Fibroblast of gingiva (primary cell): ENCODE results near the gene ITGAV.
A peak's percentile ranks its signal among the peaks of the same experiment; 100 is the strongest.

ENCODE experiments used
- DNase-seq: peaks from one replicate; pipeline ENCODE4 v3.0.0-alpha.2; 2011; ENCODE audit warnings: low read depth

The ITGAV gene

GRCh38 chr2:186670831-186671230 is 81.0 kb downstream of the ITGAV start:
- no peak for DNase-seq

- DNase-seq = no peak
Measured at GRCh38 chr2:186675380-186675779, 85.5 kb downstream of the ITGAV start.

GRCh38 chr2:186683341-186683740 is 93.5 kb downstream of the ITGAV start:
- DNase-seq = peak; percentile 23

- peak; percentile 86 for DNase-seq
Measured at GRCh38 chr2:186687807-186688211, 98.0 kb downstream of the ITGAV start.

DNA sequence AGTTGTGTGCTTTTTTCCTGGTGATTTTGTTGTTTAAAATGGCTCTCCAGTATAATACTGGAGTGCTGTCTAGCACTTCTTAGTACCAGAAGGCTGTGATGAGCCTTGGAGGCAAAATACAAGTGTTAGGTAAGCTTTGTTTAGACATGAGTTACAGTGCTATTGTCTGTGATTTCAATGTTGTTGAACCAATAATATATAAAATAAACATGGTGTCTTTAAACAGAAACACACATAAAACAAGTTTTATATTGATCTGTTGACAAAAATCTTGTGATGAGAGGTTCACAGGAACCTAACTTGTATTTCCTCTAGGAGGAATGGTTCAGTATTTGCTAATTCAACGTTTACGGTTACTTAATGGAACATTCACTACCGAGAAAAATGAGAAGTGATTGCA is 99.0 kb downstream of the ITGAV start:
- no peak for DNase-seq

- DNase-seq = no peak
Measured at GRCh38 chr2:186690786-186691185, 100.9 kb downstream of the ITGAV start.

- no peak for DNase-seq
Measured at GRCh38 chr2:186691231-186691630, 101.4 kb downstream of the ITGAV start.

GRCh38 chr2:186691900-186692299 is 102.0 kb downstream of the ITGAV start:
- no peak for DNase-seq

- DNase-seq = no peak
Measured at GRCh38 chr2:186693446-186693832, 103.6 kb downstream of the ITGAV start.

DNA sequence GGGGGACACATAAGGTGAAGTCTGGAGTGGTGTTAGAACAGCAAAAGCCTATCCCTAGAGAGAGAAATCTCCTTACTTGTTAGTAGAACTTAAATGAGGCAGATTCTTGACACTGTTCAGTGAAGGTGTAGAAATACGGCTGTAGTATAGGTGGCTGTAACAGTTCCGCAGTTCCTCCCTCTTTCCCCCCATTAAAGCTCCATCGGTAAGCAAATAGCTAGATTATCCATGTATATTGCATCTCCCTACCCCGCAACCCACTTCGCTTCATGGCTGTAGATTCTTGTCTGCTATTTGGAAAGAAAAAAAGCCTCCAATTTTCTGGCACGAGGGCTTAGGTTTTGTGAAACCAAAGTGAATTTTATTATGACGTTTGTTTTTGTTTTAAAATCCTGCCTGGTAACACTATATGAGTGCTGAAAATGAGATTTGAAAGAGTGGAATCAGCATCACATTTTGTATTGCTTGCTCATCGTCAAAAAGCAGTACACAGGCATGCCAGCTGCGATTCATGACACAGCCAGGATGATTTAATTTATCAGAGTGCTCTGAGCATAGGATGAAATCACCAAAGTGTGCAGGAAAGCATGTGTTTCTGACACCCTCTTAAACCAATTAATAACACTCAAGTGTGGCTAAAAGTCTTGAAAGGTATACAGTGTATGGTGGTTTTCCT is 105.4 kb downstream of the ITGAV start:
- DNase-seq = peak; percentile 85

DNA sequence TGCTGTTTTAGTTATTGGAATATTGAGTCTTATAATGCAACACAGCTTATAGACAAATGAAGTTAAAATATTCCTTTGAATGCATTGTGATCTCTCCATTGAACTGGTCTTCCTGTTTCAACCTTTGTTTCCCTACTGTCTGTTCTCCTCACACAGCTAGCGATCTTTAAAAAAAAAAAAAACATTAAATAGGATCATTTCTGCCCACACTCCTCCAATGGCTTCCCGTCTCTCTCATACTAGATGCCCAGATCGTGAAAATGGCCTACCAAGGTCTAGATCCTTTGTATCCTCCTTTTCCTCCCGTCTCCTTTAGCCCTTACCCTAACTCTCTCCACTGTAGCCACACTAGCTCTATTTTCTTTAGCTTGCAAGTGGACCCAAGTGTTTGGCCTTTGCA is 106.4 kb downstream of the ITGAV start:
- DNase-seq = no peak

DNA sequence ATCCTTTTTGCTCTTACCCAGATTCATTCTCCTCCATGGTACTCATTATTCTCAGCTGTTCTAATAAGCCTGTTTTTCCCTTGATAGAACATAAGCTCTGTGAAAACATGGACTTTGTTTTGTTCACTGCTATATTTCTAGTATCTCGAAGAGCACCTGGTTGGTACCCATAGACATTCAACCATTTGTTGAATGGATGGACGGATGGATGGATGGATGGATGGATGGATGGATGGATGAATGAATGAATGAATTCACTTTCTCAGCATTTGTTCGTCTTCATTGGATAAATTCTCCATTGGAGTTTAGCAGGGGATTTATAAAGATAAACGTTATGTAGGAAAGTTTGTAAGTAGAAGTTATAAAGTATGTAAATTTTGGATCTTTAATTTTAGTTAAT is 106.9 kb downstream of the ITGAV start:
- DNase-seq = no peak

GRCh38 chr2:186697536-186697935 is 107.7 kb downstream of the ITGAV start:
- no peak for DNase-seq

DNA sequence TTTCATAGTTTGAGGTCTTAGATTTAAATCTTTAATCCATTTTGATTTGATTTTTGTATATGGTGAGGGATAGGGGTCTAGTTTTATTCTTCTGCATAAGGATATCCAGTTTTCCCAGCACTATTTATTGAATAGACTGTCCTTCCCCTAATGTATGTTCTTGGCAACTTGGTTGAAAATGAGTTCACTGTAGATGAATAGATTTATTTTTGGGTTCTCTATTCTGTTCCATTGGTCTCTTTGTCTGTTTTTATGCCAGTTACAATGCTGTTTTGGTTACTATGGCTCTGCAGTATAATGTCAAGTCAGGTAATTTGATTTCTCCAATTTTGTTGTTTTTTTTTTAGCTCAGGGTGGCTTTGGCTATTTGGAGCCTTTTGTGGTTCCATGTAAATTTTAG is 109.9 kb downstream of the ITGAV start:
- no peak for DNase-seq

GRCh38 chr2:186702006-186702405 is 112.2 kb downstream of the ITGAV start:
- DNase-seq = no peak

- no peak for DNase-seq
Measured at GRCh38 chr2:186702501-186702900, 112.6 kb downstream of the ITGAV start.

DNA sequence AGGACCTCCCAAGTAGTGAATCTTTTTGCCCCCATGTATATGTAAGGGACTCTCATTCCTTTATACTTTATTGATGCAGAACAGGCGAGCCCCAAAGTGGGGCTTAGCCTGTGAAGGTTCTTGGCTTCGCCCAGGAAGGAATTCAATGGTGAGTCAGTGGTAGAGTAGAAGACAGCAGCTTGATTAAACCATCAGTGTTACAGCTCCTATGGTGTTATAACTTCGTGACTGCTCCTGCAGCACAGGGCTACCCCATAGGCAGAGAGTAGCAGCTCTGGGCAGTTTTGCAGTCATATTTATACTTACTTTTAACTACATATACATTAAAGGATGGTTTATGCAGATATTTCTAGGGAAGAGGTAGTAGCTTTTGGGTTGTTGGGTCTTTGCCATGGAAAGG is 115.0 kb downstream of the ITGAV start:
- DNase-seq = no peak

GRCh38 chr2:186709529-186710450 is 119.9 kb downstream of the ITGAV start:
- no peak for DNase-seq

DNA sequence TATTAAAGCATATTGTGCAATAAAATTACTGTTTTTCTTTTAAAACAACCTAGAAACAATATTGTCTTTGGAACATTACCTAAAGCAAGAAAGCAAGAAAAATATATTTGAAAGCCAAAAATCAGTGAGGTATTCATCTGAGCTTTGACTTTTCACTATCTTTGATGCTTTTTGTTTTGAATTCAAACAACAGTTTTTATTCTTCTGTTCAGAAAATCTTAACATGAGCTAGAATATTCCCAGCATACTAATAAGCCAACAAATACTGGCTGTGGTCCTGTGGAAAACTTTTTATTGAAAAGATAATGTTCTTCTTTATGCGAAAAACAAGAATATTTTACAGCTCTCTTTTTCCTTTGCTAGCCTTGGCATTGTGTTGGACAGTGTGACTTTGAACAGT is 123.8 kb downstream of the ITGAV start:
- DNase-seq = peak; percentile 5

DNA sequence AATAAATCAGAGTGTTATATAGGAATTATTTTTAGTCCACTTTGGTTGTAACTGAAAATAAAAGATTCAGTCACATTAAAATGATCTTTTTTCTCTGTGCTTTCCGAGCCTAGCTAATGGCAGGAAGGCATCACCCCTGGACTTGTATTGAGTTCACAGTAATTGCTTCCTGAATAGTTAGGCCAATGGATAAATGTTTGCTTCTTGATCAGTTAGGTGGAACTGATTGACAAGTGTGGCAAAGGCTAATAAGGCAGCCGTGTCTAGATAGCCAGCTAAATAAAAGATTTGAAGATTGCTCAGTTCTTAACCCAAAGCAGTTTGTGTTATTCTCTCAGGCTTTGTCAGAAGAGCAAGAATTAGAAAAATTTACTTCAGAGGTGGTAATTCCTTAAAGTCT is 124.8 kb downstream of the ITGAV start:
- no peak for DNase-seq

DNA sequence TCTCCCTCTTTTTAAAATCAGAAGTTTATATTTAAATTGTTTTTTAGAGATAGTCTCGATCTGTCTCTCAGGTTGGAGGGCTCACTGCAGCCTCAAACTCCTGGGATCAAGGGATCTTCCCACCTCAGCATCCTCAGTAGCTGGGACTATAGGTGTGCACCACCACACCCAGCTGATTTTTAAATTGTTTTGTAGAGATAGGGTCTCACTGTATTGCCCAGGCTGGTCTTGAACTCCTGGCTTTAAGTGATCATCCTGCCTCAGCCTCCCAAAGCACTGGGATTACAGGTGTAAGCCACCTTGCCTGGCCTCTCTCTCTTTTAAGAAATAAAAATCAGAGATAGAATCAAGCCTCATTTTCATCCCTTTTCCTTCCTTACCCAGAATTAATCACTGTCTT is 126.1 kb downstream of the ITGAV start:
- DNase-seq = no peak

GRCh38 chr2:186716899-186717298 is 127.0 kb downstream of the ITGAV start:
- no peak for DNase-seq

GRCh38 chr2:186717320-186718007 is 127.6 kb downstream of the ITGAV start:
- no peak for DNase-seq
